HL-60 (cell line): ENCODE measurements around the gene AK1.

Source experiments
- DNase-seq, 2 experiments: peaks; one replicate each; pipeline ENCODE4 v3.0.0-alpha.2; 2010 to 2020; ENCODE audit warnings: low read depth in 1 of 2, low spot score in 1 of 2
- H3K27ac ChIP-seq: fragments of 250-450 bp; sonication (Bioruptor Pico); replicated peaks from 2 replicates; pipeline ENCODE4 v1.5.1; 2020; ENCODE audit warnings: mild to moderate bottlenecking, moderate library complexity
- H3K27me3 ChIP-seq: fragments of 250-450 bp; sonication (Bioruptor Pico); 2 replicates; pipeline ENCODE4 v1.5.1; 2021; ENCODE audit warnings: mild to moderate bottlenecking, moderate library complexity; ENCODE audit not compliant: insufficient read depth, poor library complexity, severe bottlenecking
- H3K4me3 ChIP-seq: replicated peaks from 2 replicates; pipeline ENCODE4 v1.5.1; 2011; ENCODE audit warnings: mild to moderate bottlenecking, control low read depth, low read length; ENCODE audit not compliant: insufficient read depth
- GABPA ChIP-seq: IDR thresholded peaks from 2 replicates; pipeline ENCODE4 v1.6.1; 2012; ENCODE audit warnings: low read depth
- POLR2AphosphoS5 ChIP-seq: IDR thresholded peaks from 2 replicates; pipeline ENCODE4 v1.6.1; 2012; ENCODE audit warnings: low read depth
- SPI1 ChIP-seq: IDR thresholded peaks from 2 replicates; pipeline ENCODE4 v1.6.1; 2012; ENCODE audit warnings: low read depth, mild to moderate bottlenecking, borderline replicate concordance
- TF ChIP-seq, protein P1 (sequence below): IDR thresholded peaks from 2 replicates; pipeline ENCODE4 v1.6.1; 2012; ENCODE audit warnings: low read depth; ENCODE audit not compliant: insufficient replicate concordance
- TF ChIP-seq, protein P2 (sequence below): IDR thresholded peaks from one replicate; pipeline ENCODE4 v1.5.1; 2011; ENCODE audit warnings: low read length, control low read depth, inconsistent platforms; ENCODE audit not compliant: insufficient read depth

AK1 gene

DNA sequence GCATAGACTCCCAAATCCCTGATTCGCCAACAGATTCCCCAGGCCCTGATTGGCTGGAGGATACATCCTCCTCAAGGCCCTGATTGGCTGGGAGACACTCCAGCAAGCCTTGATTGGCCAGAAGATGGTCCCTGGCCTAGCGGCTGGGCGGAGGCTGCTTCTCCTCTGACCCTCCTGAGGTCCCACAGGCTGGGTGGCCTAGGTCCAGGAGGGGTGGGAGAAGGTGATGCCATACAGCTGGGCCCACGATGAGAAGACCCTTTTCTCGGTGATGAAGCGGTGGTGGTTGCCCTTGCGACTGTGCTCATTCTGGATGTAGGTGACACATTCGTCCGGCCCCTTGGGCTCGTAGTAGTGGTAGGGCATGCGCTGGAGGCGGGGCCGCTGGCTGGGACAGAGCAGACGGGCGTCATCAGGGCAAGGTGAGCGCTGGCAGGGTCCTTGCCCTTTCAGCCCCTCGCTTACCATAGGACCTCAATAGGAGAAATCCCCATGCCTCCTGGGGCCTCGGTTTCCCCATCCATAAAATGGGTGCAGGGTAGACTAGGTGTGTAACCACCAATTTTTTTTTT, 9.0 kb upstream of the AK1 start:
- DNase-seq = no peak
- TF ChIP-seq, protein P1, sequence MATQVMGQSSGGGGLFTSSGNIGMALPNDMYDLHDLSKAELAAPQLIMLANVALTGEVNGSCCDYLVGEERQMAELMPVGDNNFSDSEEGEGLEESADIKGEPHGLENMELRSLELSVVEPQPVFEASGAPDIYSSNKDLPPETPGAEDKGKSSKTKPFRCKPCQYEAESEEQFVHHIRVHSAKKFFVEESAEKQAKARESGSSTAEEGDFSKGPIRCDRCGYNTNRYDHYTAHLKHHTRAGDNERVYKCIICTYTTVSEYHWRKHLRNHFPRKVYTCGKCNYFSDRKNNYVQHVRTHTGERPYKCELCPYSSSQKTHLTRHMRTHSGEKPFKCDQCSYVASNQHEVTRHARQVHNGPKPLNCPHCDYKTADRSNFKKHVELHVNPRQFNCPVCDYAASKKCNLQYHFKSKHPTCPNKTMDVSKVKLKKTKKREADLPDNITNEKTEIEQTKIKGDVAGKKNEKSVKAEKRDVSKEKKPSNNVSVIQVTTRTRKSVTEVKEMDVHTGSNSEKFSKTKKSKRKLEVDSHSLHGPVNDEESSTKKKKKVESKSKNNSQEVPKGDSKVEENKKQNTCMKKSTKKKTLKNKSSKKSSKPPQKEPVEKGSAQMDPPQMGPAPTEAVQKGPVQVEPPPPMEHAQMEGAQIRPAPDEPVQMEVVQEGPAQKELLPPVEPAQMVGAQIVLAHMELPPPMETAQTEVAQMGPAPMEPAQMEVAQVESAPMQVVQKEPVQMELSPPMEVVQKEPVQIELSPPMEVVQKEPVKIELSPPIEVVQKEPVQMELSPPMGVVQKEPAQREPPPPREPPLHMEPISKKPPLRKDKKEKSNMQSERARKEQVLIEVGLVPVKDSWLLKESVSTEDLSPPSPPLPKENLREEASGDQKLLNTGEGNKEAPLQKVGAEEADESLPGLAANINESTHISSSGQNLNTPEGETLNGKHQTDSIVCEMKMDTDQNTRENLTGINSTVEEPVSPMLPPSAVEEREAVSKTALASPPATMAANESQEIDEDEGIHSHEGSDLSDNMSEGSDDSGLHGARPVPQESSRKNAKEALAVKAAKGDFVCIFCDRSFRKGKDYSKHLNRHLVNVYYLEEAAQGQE = no peak
- TF ChIP-seq GABPA = no peak
- TF ChIP-seq, protein P2, sequence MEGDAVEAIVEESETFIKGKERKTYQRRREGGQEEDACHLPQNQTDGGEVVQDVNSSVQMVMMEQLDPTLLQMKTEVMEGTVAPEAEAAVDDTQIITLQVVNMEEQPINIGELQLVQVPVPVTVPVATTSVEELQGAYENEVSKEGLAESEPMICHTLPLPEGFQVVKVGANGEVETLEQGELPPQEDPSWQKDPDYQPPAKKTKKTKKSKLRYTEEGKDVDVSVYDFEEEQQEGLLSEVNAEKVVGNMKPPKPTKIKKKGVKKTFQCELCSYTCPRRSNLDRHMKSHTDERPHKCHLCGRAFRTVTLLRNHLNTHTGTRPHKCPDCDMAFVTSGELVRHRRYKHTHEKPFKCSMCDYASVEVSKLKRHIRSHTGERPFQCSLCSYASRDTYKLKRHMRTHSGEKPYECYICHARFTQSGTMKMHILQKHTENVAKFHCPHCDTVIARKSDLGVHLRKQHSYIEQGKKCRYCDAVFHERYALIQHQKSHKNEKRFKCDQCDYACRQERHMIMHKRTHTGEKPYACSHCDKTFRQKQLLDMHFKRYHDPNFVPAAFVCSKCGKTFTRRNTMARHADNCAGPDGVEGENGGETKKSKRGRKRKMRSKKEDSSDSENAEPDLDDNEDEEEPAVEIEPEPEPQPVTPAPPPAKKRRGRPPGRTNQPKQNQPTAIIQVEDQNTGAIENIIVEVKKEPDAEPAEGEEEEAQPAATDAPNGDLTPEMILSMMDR = no peak
- TF ChIP-seq SPI1 = no peak
- no peak for TF ChIP-seq POLR2AphosphoS5
- no peak overlapping the region for H3K27ac ChIP-seq
- no peak overlapping the region for H3K4me3 ChIP-seq
- H3K27me3 ChIP-seq = no peaks in the 10 kb centered on the region

DNA sequence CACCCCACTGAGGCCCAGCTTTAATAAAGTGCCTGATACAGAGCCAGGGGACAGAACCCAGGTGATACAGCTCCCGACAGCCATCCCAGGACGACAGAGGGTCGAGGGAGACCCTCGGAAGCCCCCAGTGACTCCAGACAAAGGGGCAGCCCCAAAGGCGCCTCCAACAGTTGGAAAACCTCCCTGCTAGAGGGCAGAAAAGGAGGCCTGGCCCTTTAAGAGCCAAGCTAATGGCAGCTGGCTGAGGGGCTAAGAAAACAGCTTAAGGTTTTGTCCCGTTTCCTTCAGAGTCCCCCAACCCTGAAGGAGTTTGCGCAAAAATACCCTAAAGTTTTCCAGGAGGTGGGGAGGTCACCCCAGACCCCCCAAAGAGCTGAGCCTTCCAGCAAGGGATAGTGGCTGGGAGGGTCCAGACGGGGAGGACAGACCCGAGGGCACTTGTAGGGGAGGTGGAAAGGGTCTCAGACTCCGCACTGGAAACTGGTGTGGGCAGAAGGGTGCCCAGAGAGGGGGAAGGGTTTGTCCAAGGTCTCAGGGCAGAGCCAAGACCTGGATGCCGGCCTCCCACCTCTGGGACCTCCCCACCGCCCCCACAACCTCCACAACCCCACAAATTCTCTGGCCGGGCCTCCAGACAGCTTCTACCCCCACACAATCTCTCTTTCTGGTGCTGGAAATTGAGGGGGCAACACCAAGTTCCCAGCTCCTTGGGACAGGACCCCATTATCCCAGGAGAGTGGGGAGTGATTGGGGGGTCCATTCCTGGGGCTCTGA, 8.2 kb upstream of the AK1 start:
- H3K4me3 ChIP-seq = no peak overlapping the region
- no peak for TF ChIP-seq SPI1
- TF ChIP-seq GABPA = no peak
- TF ChIP-seq, protein P2 = no peak
- TF ChIP-seq, protein P1 = no peak
- TF ChIP-seq POLR2AphosphoS5 = no peak
- no peak for DNase-seq
- H3K27me3 ChIP-seq = no peaks in the 10 kb centered on the region
- H3K27ac ChIP-seq = no peak overlapping the region

DNA sequence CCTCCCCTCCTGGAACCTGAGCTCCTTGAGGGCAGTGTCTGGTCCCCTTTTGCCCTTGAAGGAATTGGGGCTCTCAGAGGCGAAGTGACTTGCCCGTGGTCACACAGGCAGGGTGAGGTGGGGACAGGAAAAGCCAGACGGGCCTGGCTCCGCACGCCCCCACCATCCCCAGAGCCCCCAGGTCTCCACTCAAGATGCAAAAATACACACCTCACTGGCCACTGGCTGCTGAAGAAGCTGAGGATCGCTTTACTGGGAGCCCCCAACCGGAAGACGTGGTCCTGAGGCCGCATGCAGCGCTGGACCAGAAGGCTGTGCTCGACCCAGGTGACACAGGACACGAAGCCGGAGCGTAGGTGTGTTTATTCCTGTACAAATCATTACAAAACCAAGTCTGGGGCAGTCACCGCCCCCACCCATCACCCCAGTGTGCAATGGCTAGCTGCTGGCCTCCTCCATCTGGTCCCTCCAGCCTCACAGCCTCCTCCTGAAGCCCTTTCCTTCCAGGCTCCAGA, 7.6 kb upstream of the AK1 start:
- Histone ChIP-seq H3K4me3 (no peak overlapping the region), H3K27ac (no peak overlapping the region), H3K27me3 (no peaks in the 10 kb centered on the region)
- DNase-seq = no peak
- TF ChIP-seq, protein P1 = no peak
- no peak for TF ChIP-seq GABPA
- no peak for TF ChIP-seq SPI1
- TF ChIP-seq, protein P2 = no peak
- no peak for TF ChIP-seq POLR2AphosphoS5
